Upper lobe of right lung (tissue), 1 donor: ENCODE data around the gene LRRC53. TPM values are rescaled to one million over a fixed set of nuclear protein-coding genes. Genes with fewer than 3 reads are reported as not detected.

ENCODE experiments used
- ATAC-seq: fragments of 200-7000 bp; cut with Tn5 transposase; one replicate; pipeline ENCODE4 v1.9.1; 2020; ENCODE audit warnings: mild to moderate bottlenecking, moderate library complexity
- DNase-seq: peaks from one replicate; pipeline ENCODE4 v3.0.0-alpha.2; 2020
- H3K27ac ChIP-seq: fragments of 200-600 bp; one replicate; pipeline ENCODE4 v1.8.0; 2022
- H3K27me3 ChIP-seq: fragments of 200-600 bp; one replicate; pipeline ENCODE4 v1.8.0; 2022; ENCODE audit warnings: mild to moderate bottlenecking
- H3K36me3 ChIP-seq: fragments of 200-600 bp; one replicate; pipeline ENCODE4 v1.8.0; 2022
- H3K4me1 ChIP-seq: fragments of 200-600 bp; one replicate; pipeline ENCODE4 v1.8.0; 2022
- H3K4me3 ChIP-seq: fragments of 200-600 bp; one replicate; pipeline ENCODE4 v1.8.0; 2022; ENCODE audit warnings: mild to moderate bottlenecking
- H3K9me3 ChIP-seq: fragments of 200-600 bp; one replicate; pipeline ENCODE4 v1.8.0; 2022
- intact Hi-C: fragments of 100-400 bp; cut with DNase I; formaldehyde crosslinking; loops from one replicate; pipeline ENCODE4 v1.11.0; 2022
- total RNA-seq: library from RNA; stranded (reverse); fragmentation: NEBNext Ultra II Directional; extraction: Animal tissue kit (Norgen Biotek cat#: 25700); gene quantifications from one replicate; pipeline ENCODE4 v1.2.1, GENCODE V29; 2021
- TF ChIP-seq, protein P1 (sequence below): fragments of 200-600 bp; IDR thresholded peaks from one replicate; pipeline ENCODE4 v1.8.0; 2022; ENCODE audit warnings: antibody characterized with exemption
- donor health status: DM: no; HTN: yes; CAD: no; lungs with severe emphysema.

LRRC53 gene
- total RNA-seq, 1 donor from 2014 or later, result not detected

DNA sequence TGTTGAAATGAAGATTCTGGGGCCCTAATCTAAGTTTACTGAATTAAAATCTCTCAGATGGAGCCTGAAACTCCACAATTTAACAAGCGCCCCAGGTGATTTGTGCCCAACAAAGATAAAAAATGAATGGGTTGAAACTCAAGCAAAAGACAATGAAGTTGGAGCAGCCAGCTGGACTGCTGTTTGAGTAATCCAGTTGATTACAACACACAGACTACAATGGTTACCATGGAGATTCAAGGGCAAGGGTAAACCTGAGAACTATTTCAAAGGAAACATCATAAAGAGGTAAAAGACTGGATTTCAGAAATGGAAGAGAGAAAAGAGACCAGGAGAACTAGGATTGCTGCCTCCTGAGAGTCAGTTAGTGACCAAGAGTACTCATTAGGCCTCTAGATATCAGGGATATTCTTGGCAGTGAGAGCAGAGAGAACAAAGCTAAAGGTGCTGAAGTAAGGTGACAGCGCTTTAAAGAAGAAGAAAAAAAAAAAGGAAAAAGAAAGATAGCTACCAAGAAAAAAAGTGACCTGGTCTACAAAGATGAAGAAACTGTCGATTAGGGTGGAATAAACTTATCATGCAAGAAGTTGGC lies 44.5 kb downstream of the LRRC53 start:
- no peak overlapping the region for H3K27ac ChIP-seq

DNA sequence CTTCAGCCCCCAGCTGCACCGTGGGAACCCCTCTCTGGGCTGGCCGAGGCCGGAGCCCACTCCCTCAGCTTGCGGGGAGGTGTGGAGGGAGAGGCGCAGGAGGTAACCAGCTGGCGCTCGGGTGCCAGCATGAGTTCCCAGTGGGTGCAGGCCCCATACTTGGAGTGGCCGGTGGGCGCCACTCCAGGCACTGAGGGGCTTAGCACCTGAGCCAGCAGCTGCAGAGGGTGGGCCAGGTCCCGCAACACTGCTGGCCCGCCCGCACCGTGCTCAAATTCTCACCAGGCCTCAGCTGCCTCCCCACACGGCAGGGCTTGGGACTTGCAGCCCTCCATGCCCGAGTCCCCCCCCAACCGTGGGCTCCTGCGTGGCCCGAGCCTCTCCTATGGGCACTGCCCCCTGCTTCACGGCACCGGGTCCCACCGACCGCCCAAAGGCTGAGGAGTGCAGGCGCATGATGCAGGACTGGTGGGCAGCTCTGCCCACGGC lies 47.2 kb downstream of the LRRC53 start:
- H3K9me3 ChIP-seq, result no peaks in the 10 kb centered on the region
- no peak overlapping the region for H3K4me3 ChIP-seq
- peak; percentile 33 for ATAC-seq
- DNase-seq, result peak; percentile 57
- no peak overlapping the region for H3K27ac ChIP-seq
- no peaks in the 10 kb centered on the region for H3K27me3 ChIP-seq
- TF ChIP-seq, protein P1, sequence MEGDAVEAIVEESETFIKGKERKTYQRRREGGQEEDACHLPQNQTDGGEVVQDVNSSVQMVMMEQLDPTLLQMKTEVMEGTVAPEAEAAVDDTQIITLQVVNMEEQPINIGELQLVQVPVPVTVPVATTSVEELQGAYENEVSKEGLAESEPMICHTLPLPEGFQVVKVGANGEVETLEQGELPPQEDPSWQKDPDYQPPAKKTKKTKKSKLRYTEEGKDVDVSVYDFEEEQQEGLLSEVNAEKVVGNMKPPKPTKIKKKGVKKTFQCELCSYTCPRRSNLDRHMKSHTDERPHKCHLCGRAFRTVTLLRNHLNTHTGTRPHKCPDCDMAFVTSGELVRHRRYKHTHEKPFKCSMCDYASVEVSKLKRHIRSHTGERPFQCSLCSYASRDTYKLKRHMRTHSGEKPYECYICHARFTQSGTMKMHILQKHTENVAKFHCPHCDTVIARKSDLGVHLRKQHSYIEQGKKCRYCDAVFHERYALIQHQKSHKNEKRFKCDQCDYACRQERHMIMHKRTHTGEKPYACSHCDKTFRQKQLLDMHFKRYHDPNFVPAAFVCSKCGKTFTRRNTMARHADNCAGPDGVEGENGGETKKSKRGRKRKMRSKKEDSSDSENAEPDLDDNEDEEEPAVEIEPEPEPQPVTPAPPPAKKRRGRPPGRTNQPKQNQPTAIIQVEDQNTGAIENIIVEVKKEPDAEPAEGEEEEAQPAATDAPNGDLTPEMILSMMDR, result no peak
- no peaks in the 10 kb centered on the region for H3K36me3 ChIP-seq
- no peaks in the 10 kb centered on the region for H3K4me1 ChIP-seq
- intact Hi-C loops, result no loop called here

More for the DNA sequence above, 44.5 kb downstream of the LRRC53 start:
- Histone ChIP-seq H3K27me3 (no peaks in the 10 kb centered on the region), H3K9me3 (no peaks in the 10 kb centered on the region), H3K4me1 (no peaks in the 10 kb centered on the region), H3K4me3 (no peak overlapping the region), H3K36me3 (no peaks in the 10 kb centered on the region)
- no peak for ATAC-seq
- no peak for DNase-seq
- TF ChIP-seq, protein P1, result no peak
- intact Hi-C loops, result no loop called here

- Histone ChIP-seq H3K4me3 (no peak overlapping the region), H3K4me1 (no peaks in the 10 kb centered on the region), H3K27ac (no peak overlapping the region), H3K27me3 (no peaks in the 10 kb centered on the region), H3K36me3 (no peaks in the 10 kb centered on the region), H3K9me3 (no peaks in the 10 kb centered on the region)
- TF ChIP-seq, protein P1, result no peak
- ATAC-seq, result no peak
- no peak for DNase-seq
- intact Hi-C loops, result no loop called here
Measured at GRCh38 chr1:74464037-74464436, 48.4 kb downstream of the LRRC53 start.

- ATAC-seq (no peak), DNase-seq (no peak)
- Histone ChIP-seq H3K27me3 (no peaks in the 10 kb centered on the region), H3K4me1 (no peaks in the 10 kb centered on the region), H3K36me3 (no peaks in the 10 kb centered on the region), H3K27ac (no peak overlapping the region), H3K9me3 (no peaks in the 10 kb centered on the region), H3K4me3 (no peak overlapping the region)
- TF ChIP-seq, protein P1, result no peak
- intact Hi-C loops, result no loop called here
Measured at GRCh38 chr1:74463333-74463988, 49.0 kb downstream of the LRRC53 start.

GRCh38 chr1:74457253-74457652 lies 55.2 kb downstream of the LRRC53 start:
- Histone ChIP-seq H3K27ac (no peak overlapping the region), H3K36me3 (no peaks in the 10 kb centered on the region), H3K4me1 (no peaks in the 10 kb centered on the region), H3K4me3 (no peak overlapping the region), H3K27me3 (no peaks in the 10 kb centered on the region), H3K9me3 (no peaks in the 10 kb centered on the region)
- DNase-seq, result no peak
- intact Hi-C loops, result no loop called here
- no peak for ATAC-seq
- TF ChIP-seq, protein P1, result no peak
